Pulmonary artery endothelial cell (primary cell): ENCODE results near the gene MMAA. TPM values are rescaled to one million over a fixed set of nuclear protein-coding genes. Genes with fewer than 3 reads are reported as not detected.
"Not testable (repeated sequence)": the region's sequence is repeated elsewhere in the genome, so short reads cannot be mapped to it uniquely, and the experiment has no call there.

ENCODE experiments used
- DNase-seq: peaks from one replicate; pipeline ENCODE4 v3.0.0-alpha.2; 2011; ENCODE audit warnings: low read depth, low spot score
- total RNA-seq: library from RNA; depleted of rRNA; stranded (reverse); fragments of >200 nt; gene quantifications from 2 replicates; pipeline ENCODE4 v1.2.3, GENCODE V29; 2014

MMAA gene
- total RNA-seq: 3.5 and 5.7 TPM in 2 replicates

- peak; percentile 72 for DNase-seq
These were observed at the start of gene MMAA for GRCh38 chr4:145618932-145619638. Gene MMAA, plus strand, starts transcription at chr4:145619385. Its CDS starts 19,755 bp downstream, at chr4:145639140.

- not testable (repeated sequence) for DNase-seq
These were observed 44.6 kb upstream of the MMAA start for GRCh38 chr4:145574546-145574945.

GRCh38 chr4:145580906-145581305 is 38.3 kb upstream of the MMAA start:
- no peak for DNase-seq

GRCh38 chr4:145583191-145584055 is 35.8 kb upstream of the MMAA start:
- DNase-seq: no peak

GRCh38 chr4:145587088-145587754 is 32.0 kb upstream of the MMAA start:
- no peak for DNase-seq

- DNase-seq: not testable (repeated sequence)
These were observed 29.8 kb upstream of the MMAA start for GRCh38 chr4:145589381-145589780.

GRCh38 chr4:145589916-145590702 is 29.1 kb upstream of the MMAA start:
- DNase-seq: no peak

GRCh38 chr4:145602129-145602760 is 16.9 kb upstream of the MMAA start:
- DNase-seq: no peak

GRCh38 chr4:145605941-145606340 is 13.2 kb upstream of the MMAA start:
- no peak for DNase-seq

- DNase-seq: no peak
These were observed 9.4 kb upstream of the MMAA start for GRCh38 chr4:145609481-145610427.

- no peak for DNase-seq
These were observed 5.5 kb upstream of the MMAA start for GRCh38 chr4:145613566-145614232.

- DNase-seq: no peak
These were observed 5.0 kb upstream of the MMAA start for GRCh38 chr4:145614233-145614610.

GRCh38 chr4:145618210-145618931 is 814 bp upstream of the MMAA start:
- DNase-seq: no peak

GRCh38 chr4:145619639-145619996 is 433 bp downstream of the MMAA start:
- no peak for DNase-seq

GRCh38 chr4:145622067-145622466 is 2.9 kb downstream of the MMAA start:
- not testable (repeated sequence) for DNase-seq

GRCh38 chr4:145623831-145624230 is 4.6 kb downstream of the MMAA start:
- DNase-seq: no peak

GRCh38 chr4:145625677-145626622 is 6.8 kb downstream of the MMAA start:
- no peak for DNase-seq
